ENCODE data around the gene IFI27L1.

The IFI27L1 gene

DNA sequence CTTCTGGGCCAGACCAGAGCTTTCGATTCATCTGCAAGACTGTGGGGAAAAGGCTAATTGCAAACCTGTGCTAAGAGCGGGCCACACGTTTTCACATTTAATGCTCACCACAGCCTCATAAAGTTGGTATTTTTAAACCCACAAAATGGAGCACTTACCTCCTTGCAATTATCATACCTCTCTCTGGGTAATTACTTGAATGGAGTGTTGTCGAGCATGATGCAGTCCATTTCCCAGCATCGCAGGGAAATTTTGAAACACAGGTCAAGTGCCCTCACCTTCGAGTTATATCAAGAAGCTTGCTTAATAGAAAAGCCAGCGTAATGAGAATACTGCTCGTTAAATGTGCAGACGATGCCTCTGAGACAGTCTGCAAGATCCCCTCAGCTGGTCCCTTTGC lies 57.1 kb downstream of the IFI27L1 start:
- no peak for DNase-seq

DNA sequence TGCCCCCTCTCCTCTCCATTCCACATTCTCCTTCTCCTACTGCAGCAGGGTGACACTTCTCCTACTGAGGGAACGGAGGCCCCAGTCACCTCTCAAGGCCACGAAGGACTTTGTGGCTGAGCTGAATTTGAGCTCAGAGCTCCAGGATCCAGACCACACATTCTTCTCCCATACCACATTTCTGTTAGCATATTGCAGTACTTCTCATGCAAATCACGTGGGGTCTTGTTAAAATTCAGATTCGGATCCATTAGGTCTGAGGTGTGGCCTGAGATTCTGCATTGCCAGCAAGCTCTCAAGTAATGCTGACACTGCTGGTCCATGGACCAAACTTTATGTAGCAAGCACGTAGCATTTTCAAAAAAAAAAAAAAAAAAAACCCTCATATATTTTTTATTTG lies 57.9 kb downstream of the IFI27L1 start:
- DNase-seq: no peak

- no peak for DNase-seq
Observed at GRCh38 chr14:94139421-94139820, 58.3 kb downstream of the IFI27L1 start.

GRCh38 chr14:94142247-94142646 lies 61.1 kb downstream of the IFI27L1 start:
- no peak for DNase-seq

- no peak for DNase-seq
Observed at GRCh38 chr14:94142836-94143235, 61.7 kb downstream of the IFI27L1 start.

- DNase-seq: no peak
Observed at GRCh38 chr14:94143239-94143638, 62.1 kb downstream of the IFI27L1 start.

- DNase-seq: no peak
Observed at GRCh38 chr14:94143711-94144110, 62.6 kb downstream of the IFI27L1 start.

- DNase-seq: no peak
Observed at GRCh38 chr14:94144765-94145164, 63.7 kb downstream of the IFI27L1 start.

DNA sequence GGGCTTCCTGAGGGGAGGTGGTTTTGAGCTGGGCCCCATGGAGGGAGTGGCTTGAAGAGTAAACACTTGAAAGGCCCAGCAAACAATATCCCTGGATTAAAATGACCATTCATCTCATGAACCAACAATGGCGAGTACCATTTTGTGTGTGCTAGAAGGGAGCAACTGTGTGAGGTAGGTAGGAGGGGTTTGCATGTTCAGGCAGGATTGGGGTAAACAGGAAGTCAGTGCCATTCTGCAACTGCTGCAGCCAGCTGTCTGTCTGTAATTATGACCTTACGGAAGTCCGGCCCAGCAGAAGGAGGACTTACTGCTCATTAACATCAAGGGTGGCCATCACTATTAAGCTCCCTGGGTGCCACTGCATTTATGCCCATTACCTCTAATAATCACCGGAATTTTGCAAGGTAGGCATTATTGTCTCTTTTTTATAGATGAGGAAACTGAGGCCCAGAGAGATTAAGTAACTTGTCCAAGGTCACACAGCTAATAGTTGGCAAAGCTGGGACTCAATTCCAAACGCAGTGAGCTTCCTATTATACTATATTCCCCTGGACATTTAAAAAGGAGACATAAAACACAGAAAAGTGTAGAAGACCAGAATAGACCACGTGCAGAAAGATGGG lies 64.9 kb downstream of the IFI27L1 start:
- no peak for DNase-seq
